IPS-11a (cell line): Measurements from ENCODE around the gene TBC1D8.

ENCODE experiments used
- H3K4me3 ChIP-seq: one replicate; pipeline ENCODE4 v1.5.1; 2013; ENCODE audit warnings: low read depth, low read length, control low read depth

TBC1D8 gene

GRCh38 chr2:101004620-101005325 is 146.4 kb downstream of the TBC1D8 start:
- no peak overlapping the region for H3K4me3 ChIP-seq

- peak overlapping the region; percentile 96 for H3K4me3 ChIP-seq
These were observed 147.9 kb downstream of the TBC1D8 start for GRCh38 chr2:101003278-101003775.

- H3K4me3 ChIP-seq = peak overlapping the region; percentile 96
These were observed 148.5 kb downstream of the TBC1D8 start for GRCh38 chr2:101002562-101003277.

- peak within 1 kb of the TSS; percentile 96 for H3K4me3 ChIP-seq
These were observed 149.3 kb downstream of the TBC1D8 start, which contains the start of gene RPL31 for GRCh38 chr2:101001691-101002561. Gene RPL31 (plus strand): TSS chr2:101002289. CDS start chr2:101002702, 413 bp downstream.

GRCh38 chr2:100999995-101000394 is 151.2 kb downstream of the TBC1D8 start:
- H3K4me3 ChIP-seq = no peak overlapping the region

- H3K4me3 ChIP-seq = no peak overlapping the region
These were observed 153.0 kb downstream of the TBC1D8 start for GRCh38 chr2:100998235-100998573.

GRCh38 chr2:100997509-100998234 is 153.5 kb downstream of the TBC1D8 start:
- no peak overlapping the region for H3K4me3 ChIP-seq

- H3K4me3 ChIP-seq = no peak overlapping the region
These were observed 155.7 kb downstream of the TBC1D8 start for GRCh38 chr2:100995309-100996075.

- H3K4me3 ChIP-seq = no peak overlapping the region
These were observed 157.9 kb downstream of the TBC1D8 start for GRCh38 chr2:100993294-100993693.

- H3K4me3 ChIP-seq = no peak overlapping the region
These were observed 158.9 kb downstream of the TBC1D8 start for GRCh38 chr2:100992262-100992661.

- H3K4me3 ChIP-seq = no peak overlapping the region
These were observed 159.8 kb downstream of the TBC1D8 start for GRCh38 chr2:100991404-100991773.

GRCh38 chr2:100990650-100991403 is 160.4 kb downstream of the TBC1D8 start:
- no peak overlapping the region for H3K4me3 ChIP-seq

- H3K4me3 ChIP-seq = no peak overlapping the region
These were observed 161.0 kb downstream of the TBC1D8 start for GRCh38 chr2:100990166-100990565.

GRCh38 chr2:100989666-100990065 is 161.5 kb downstream of the TBC1D8 start:
- no peak overlapping the region for H3K4me3 ChIP-seq

- no peak overlapping the region for H3K4me3 ChIP-seq
These were observed 162.4 kb downstream of the TBC1D8 start for GRCh38 chr2:100988630-100989417.

- H3K4me3 ChIP-seq = no peak overlapping the region
These were observed 163.2 kb downstream of the TBC1D8 start for GRCh38 chr2:100987974-100988373.

- H3K4me3 ChIP-seq = no peak overlapping the region
These were observed 163.6 kb downstream of the TBC1D8 start for GRCh38 chr2:100987536-100987935.

GRCh38 chr2:100986157-100986556 is 165.0 kb downstream of the TBC1D8 start:
- no peak overlapping the region for H3K4me3 ChIP-seq
